Measurements from ENCODE around the gene SASS6.

Gene SASS6

DNA sequence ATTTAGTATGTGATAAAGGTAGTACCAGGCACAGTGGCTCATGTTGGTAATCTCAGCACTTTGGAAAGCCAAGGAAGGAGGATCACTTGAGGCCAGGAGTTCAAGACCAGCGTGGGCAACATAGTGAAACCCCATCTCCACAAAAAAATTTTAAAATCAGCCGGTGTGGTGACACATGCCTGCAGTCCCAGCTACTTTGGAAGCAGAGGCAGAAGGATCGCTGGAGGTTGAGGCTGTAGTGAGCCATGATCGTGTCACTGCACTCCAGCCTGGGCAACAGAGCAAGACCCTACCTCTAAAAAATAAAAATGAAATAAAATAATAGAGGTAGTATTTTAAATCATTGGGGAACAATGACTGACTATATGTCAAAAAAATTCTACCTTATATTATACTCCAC lies 17.2 kb downstream of the SASS6 start:
- DNase-seq (ENCODE audit: insufficient read length, low spot score) (no peak), FAIRE-seq (no peak)

DNA sequence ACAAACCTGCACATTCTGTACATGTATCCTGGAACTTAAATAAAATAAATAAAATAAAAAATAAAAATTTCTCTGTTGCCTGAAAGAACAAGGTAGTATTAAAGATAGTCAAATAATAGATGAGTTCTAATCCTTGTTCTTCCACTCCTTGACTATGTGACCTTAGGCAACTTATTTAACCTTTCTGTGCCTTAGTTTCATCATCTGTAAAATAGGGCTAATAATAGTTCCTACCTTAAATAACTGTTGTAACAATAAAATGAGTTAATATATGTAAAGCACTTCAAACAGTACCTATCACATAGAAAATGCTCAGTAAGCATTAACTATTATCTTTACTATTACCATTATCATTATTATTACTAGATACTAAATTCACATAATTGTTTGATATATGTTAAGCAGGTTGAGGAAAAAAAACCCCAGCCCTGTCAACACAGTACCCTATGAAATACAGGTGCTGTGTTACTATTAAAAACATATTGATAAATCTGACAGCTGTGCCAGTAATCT lies 23.1 kb downstream of the SASS6 start:
- FAIRE-seq (no peak), DNase-seq (ENCODE audit: insufficient read length, low spot score) (no peak)

DNA sequence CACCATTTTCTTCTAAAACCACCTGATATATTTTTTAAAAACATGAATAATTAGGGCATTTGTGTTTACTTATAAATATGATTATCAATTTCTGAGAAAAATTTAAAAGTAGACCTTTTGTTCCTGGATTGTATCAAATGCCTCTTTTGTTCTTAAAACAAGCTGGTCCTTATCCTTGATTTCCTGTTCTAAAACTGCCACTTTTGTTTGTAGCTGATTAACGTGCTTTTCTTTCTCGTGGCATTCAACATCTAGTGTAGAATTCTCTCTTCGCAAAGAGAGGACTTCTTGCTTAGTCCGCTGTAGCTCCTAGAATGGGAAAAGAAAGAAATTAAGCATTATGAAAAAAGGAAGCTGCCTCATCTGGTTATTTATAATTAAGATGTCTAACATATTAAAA lies 25.0 kb downstream of the SASS6 start:
- FAIRE-seq (no peak), DNase-seq (ENCODE audit: insufficient read length, low spot score) (no peak)

DNA sequence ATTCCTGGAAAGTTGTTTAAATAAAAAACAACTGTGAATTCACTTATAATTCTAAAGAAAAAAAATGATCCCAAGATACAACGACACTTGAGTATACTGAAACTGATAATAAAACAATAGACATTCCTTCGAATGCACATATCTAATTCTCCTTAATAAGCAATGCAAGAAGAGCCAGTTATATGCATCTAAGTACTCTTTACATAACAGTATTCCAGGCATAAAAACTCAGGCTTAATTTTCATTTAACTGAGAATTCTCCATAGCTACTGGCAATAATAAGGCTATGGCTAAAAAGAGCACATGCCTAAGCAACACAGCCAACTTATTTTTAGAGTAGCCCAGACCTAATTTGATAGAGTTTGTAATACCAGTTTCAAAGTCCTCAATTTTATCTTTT lies 31.2 kb downstream of the SASS6 start:
- FAIRE-seq (no peak), DNase-seq (ENCODE audit: insufficient read length, low spot score) (no peak)

DNA sequence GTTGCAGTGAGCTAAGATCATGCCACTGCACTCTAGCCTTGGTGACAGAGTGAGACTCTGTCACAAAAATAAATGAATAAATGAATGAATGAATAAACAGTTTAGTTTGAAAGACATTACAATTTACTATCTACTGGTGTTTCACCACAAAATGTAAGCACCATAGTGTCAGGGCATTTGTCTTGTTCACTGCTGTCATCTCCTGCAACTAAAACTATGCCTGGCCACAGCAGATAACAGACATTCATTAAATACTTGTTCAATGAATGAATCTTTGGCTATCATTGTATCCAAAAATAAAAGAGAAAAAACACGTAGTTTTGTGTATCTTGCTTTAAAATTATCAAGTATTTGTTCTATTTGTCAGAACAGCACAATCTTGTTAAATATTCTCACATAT lies 32.5 kb downstream of the SASS6 start:
- DNase-seq (ENCODE audit: insufficient read length, low spot score), result no peak
- FAIRE-seq, result no peak

DNA sequence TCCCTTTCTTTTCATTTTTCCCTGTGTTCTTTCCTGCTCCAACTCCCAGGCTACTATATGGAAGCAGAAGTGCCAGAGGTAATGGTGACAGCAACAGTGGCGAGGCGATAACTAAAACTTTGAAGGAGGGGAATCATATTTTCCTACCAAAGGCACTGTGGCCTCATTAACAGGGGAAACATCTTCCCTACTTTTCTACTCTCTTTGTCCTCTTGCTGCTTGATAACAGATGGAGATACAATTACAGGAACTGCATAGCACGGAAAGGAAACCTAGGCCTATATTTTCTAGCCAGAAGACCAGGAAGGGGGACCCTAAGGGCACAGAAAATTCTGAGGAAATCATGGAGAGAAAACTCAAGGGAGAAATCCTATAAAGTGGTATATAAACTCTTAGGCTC lies 42.3 kb downstream of the SASS6 start:
- FAIRE-seq (no peak), DNase-seq (ENCODE audit: insufficient read length, low spot score) (no peak)

DNA sequence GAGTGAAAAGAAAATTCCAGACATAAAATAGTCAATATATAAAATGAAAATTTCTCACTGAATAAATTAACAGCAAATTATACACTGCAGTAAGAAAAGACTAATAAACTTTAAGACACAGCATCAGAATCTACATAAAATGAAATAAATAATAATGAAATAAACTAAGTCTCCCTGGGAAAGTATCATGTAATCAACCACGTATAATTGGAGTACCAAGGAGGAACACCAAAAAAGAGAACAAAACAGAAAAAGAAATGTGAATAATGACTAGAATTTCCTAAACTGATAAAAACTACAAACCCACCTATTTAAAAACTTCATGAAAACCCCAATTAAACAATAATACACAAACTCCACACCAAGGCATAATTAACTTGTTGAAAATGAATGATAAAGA lies 43.6 kb downstream of the SASS6 start:
- FAIRE-seq (no peak), DNase-seq (ENCODE audit: insufficient read length, low spot score) (no peak)

DNA sequence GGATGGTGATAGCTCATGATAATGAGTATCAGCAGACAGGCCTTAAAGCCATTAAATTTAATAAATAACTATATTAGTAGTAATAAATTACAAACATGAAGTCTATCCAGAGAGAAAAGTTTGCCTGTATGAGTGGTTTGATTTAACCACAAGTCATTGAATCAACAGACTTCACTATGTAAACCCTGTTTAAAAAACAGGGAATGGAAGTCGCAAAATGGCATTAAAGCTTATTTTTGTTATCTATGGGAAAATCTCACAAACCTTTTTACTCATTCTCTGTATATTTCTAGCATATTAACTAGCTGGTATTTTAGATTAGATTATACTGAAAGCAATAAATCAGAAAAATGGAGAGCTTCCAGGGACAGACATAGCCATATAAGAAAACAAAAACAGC lies 45.3 kb downstream of the SASS6 start:
- no peak for FAIRE-seq
- no peak for DNase-seq (ENCODE audit: insufficient read length, low spot score)

DNA sequence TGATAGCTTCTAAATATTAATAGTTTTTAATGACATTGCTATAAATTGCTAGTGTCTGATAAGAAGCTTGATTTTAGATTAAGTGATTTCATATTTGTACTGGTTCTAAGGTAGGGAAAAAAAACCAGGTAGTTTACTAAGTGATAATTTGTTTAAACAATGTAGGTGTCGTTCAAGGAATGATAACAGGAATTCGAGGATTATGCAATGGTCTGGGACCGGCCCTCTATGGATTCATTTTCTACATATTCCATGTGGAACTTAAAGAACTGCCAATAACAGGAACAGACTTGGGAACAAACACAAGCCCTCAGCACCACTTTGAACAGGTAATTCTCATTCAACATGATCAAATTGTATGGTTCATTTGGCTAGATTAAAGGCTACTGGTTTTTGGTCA lies 52.4 kb downstream of the SASS6 start:
- FAIRE-seq (no peak), DNase-seq (ENCODE audit: insufficient read length, low spot score) (no peak)

DNA sequence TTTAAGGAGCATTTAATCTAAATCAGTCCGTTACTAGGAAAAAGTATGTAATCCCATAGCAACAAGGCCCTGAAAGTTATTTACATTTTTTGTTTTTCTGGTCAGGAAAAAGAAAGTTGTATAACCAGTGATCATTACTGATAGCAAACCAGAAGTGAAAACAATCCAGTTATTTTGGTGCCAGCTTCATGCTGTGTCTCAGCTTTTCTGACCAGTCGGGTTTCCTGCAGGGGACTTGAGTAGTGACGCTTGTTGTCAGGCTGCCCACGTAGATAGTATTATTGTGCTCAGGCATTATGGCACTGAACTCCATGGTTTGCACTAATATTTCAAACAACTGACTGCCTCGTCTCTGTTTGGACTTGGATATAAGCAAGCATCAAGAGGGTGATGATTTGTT lies 55.2 kb downstream of the SASS6 start:
- FAIRE-seq (no peak), DNase-seq (ENCODE audit: insufficient read length, low spot score) (no peak)

DNA sequence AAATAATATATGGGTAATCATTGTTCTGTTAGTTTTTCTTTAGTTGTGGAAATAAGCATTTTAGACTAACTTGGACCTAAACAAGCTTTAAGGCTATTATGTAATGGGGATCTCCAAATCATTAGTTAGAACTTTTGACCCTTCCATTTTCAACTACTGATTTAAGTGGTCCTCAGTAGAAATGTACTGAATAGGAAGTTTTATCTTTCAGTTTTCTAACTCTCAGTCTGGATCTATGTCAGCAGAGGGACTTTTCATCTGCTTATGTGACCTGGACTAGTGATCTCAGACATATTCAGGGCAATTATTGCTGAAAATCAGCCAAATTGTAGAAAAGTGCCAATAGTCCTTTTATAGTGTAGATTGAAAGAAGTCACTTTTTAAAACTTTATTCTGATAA lies 56.0 kb downstream of the SASS6 start:
- no peak for FAIRE-seq
- DNase-seq (ENCODE audit: insufficient read length, low spot score), result no peak

DNA sequence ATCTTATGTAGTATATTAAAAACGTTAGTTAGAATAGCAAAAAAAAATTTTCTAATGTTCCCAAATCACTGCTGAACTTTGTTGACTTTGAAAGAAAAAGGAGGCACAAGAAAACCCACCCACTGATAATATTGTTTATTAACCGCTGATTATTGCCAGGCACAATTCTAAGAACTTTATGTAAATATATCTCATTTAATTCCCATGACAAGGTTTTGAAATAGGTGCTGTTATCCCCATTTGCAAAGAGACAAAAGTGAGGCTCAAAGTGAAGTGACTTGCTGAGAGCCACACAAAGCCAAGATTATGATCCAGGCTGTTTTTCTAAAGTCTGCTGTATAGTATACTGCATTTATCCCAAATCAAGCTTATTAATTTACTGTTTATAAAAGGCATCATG lies 56.4 kb downstream of the SASS6 start:
- FAIRE-seq, result no peak

DNA sequence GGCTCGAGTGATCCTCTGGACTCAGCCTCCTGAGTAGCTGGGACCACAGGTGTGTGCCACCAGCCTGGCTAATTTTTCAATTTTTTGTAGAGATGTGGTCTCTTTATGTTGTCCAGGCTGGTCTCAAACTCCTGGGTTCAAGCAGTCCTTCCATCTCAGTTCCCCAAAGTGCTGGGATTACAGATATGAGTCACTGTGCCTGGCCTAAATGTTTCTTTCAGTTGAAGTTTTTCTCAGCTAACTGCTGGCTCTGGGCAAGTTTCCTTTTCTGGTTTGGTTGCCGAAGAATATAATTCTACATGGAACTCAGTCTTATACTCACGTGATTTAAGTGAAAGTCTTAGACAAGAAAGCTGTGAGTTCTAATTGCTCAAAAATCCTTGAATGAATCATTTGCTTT lies 57.0 kb downstream of the SASS6 start:
- FAIRE-seq (no peak), DNase-seq (ENCODE audit: insufficient read length, low spot score) (no peak)

More for the DNA sequence above, 56.4 kb downstream of the SASS6 start:
- DNase-seq (ENCODE audit: insufficient read length, low spot score), result no peak

DNA sequence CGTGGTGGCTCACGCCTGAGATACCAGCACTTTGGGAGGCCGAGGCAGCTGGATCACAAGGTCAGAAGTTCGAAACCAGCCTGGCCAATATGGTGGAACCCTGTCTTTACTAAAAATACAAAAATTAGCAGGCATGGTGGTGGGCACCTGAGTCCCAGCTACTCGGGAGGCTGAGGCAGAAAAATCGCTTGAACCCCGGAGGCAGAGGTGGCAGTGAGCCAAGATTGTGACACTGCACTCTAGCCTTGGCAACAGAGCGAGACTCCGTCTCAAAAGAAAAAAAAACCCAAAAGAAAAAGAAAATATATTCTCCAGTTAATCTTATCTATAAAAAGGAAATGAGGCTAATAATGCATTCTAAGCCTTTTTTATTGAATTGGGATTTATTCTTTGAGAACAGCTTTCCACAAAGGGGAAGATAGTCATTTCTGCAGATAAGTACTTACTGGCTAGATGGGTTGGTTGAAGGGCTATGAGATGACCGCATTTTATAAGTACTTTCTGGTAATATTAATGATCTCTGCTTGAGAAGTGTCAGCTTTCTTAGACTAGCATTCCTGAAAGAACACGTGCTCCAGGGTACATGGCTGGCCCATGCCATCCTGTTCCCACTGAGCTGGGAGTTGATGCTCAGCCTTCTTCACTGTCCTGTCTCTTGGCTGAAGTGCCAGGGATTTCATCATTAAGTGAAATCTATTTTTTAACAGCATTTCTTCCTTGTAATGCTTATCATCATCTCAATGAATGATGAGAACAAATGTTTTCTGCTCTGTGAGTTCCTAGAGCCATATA lies 57.9 kb downstream of the SASS6 start:
- DNase-seq (ENCODE audit: insufficient read length, low spot score), result no peak
- FAIRE-seq, result no peak

DNA sequence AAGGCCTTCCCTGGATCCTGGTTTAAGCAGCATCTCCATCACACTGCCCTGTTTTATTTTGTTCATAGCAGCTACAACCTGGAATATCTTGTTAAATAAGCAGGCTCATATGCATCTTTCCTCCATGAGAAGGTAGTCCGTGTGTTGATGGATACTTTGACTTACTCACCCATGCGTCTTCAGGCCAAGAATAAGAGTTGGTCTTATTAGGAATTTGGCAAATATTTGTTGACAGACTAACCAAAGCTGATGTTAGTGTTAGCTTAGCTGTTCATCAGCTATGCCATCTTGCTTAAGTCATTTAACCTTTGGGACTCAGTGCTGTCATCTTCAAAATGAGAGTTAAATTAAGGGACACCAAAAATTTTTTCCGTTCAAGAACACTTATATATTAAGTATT lies 59.2 kb downstream of the SASS6 start:
- no peak for DNase-seq (ENCODE audit: insufficient read length, low spot score)
- FAIRE-seq, result no peak

DNA sequence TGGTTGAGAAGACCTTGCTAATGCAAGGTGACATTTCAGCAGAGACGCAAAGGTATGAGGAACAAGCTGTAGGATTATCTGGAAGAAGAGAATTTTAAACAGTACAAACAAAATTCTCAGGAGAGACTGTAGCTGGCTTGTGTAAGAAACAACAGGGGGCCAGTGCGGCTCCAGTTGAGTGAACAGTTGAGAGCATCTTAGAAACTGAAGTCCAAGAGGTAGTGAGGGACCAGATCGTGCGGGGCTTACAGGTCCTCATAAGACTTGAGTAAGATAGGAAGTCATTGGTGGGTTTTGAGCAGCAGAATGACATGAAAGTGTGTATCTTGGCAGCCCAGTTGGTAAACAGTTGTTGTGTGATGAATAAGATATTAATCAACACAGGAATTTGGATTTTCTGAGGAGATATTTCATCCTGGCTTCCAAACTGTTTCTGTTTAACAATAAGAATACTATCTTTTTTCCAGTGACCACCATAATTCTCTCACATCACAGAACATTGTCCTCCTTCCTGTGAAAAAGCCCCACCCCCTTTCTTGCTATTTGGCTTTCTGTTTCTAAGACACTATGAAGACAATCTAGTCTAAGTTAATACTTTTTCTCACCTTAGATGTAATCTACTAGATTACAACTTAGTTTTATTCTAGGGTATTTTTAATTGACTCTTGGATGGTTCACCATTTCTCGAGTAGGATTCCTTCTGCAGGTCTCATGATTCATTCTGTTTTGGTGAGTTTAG lies 62.4 kb downstream of the SASS6 start:
- DNase-seq (ENCODE audit: insufficient read length, low spot score) (no peak), FAIRE-seq (no peak)

DNA sequence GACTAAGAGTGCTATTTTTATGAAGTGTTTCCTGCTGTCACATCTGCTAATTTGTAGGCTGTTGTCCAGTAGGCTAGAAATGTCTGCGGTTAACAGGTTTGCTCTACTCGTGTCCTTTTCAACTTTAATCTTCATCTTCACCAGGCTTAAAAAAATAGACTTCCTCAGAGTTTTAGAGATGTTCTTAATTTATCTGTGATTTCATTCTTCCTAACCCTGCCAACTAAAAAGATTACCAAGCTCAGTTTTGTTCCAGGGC lies 66.8 kb downstream of the SASS6 start:
- no peak for FAIRE-seq
- DNase-seq (ENCODE audit: insufficient read length, low spot score), result no peak

DNA sequence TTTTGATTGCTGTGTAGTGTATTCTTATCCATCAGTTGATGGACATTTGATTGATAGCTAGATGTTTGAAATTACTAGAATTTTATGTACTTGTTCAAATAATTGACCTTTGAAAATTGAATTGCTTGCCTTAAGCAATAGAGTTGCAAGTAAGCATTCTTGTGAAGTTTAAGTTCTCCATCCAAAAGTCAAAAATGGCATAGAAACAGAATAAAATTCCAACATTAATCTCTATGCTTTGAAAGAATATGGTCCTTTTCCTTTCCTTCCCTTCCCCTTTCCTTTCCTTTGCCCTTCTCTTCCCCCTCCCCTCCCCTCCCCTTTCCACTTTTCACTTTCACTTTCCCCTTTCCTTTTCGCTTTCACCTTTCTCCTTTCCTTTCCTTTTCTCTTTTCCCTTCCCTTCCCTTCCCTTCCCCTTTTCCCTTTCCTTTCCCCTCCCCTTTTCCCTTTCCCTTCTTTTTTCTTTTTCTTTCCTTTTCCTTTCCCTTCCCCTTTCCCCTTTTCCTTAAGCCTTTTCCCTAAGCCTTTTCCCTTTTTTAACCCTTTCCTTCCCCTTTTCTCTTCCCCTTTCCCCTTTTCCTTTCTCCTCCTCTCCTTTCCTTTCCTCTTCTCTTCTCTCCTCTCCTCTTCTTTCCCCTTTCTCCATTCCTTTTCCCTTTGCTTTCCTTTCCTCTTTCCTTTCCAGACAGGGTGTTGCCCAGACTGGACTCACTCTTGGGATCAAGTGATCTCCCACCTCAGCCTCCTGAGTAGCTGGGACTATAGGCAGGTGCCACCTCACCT lies 67.4 kb downstream of the SASS6 start:
- FAIRE-seq (no peak), DNase-seq (ENCODE audit: insufficient read length, low spot score) (no peak)

DNA sequence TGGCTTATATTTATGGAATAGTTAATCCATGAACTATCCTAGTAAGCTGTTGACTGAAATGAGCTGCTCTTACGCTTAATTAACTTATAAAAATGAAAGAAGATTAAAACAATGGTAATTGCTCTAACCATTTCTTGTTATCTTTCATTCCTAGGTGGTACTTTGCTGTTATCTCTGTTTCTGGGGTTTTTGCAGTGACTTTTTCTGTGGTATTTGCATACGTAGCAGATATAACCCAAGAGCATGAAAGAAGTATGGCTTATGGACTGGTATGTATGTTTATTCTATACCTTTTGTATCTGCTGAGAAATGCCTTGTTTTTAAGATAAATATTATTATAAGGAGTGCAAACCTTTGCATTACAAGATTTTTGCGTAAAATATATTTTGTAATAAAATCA lies 71.0 kb downstream of the SASS6 start:
- no peak for DNase-seq (ENCODE audit: insufficient read length, low spot score)
- FAIRE-seq, result no peak

DNA sequence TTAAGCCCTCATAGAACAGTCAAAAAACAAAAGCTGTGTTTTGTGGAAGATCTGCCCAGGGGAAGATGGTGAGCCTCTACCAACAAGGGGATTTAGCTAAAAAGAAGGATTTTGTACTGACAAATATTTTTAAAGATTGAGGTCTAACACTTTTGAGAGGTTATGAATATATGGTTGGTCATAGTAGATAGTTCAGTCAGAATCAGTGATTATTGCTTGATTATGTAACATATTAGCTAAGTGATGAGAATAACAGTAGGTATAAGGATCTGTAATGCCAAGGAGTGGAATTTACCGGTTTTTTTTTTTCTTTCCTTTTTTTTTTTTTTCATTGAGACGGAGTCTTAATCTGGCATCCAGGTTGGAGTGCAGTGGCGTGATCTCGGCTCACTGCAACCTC lies 79.0 kb downstream of the SASS6 start:
- DNase-seq (ENCODE audit: insufficient read length, low spot score) (no peak), FAIRE-seq (no peak)

DNA sequence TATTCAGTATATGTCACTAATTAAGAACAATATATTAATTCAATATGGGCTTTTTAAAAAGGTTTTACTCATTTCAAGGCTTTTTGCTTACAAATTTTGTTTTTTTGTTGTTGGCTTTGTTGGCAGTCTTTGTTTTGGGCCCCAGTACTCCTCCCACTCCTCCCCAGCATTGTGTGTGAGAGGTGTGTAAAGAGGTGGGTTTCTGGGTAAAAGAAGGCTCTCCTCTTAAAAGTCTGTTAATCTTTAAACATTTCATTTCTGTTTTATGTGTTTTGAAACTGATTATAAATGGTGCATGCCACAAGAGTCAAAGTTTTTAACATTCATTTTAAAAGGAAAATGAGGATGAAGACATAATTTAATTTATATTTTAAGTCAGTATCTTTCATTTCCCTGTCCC lies 79.6 kb downstream of the SASS6 start:
- FAIRE-seq, result no peak
- no peak for DNase-seq (ENCODE audit: insufficient read length, low spot score)

DNA sequence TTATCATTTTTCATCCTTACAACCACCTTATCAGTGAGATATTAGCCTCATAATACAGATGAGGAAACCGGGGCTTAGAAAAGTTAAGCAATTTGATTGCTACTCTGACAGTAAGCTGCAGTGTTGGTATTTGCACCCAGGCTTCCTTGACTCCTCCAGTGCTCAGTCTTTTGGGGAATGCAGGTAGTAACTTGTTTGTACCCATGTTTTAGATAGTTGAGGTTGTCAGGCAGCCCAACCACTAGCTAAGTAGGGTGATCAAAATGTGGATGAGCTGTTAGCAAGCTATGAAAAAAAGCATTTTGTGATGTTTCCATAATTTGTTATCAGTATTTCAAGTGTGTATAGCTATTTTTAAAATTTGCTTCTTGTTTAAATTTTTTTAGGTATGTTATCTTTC lies 80.8 kb downstream of the SASS6 start:
- DNase-seq (ENCODE audit: insufficient read length, low spot score), result no peak
- no peak for FAIRE-seq
